ENCODE data around the gene BCAN.
A peak's percentile ranks its signal among the peaks of the same experiment; 100 is the strongest.
"Not testable (repeated sequence)": the region's sequence is repeated elsewhere in the genome, so short reads cannot be mapped to it uniquely, and the experiment has no call there.

Gene BCAN

GRCh38 chr1:156641761-156642264 is at the start of gene BCAN:
Gene BCAN (plus strand): TSS chr1:156642117. CDS start chr1:156646055, 3,938 bp downstream.
- DNase-seq (ENCODE audit: low spot score) = peak; percentile 58

- no peak for DNase-seq (ENCODE audit: low spot score)
Measured at GRCh38 chr1:156592158-156592909, 49.6 kb upstream of the BCAN start.

GRCh38 chr1:156592910-156593660 is 48.8 kb upstream of the BCAN start:
- no peak for DNase-seq (ENCODE audit: low spot score)

GRCh38 chr1:156593661-156593989 is 48.3 kb upstream of the BCAN start:
- DNase-seq (ENCODE audit: low spot score) = no peak

GRCh38 chr1:156594190-156594589 is 47.7 kb upstream of the BCAN start:
- DNase-seq (ENCODE audit: low spot score) = no peak

- DNase-seq (ENCODE audit: low spot score) = no peak
Measured at GRCh38 chr1:156595016-156595415, 46.9 kb upstream of the BCAN start.

- no peak for DNase-seq (ENCODE audit: low spot score)
Measured at GRCh38 chr1:156596426-156596825, 45.5 kb upstream of the BCAN start.

- DNase-seq (ENCODE audit: low spot score) = no peak
Measured at GRCh38 chr1:156598125-156598524, 43.8 kb upstream of the BCAN start.

GRCh38 chr1:156598731-156599432 is 43.0 kb upstream of the BCAN start:
- no peak for DNase-seq (ENCODE audit: low spot score)

GRCh38 chr1:156599811-156600210 is 42.1 kb upstream of the BCAN start:
- DNase-seq (ENCODE audit: low spot score) = no peak

- no peak for DNase-seq (ENCODE audit: low spot score)
Measured at GRCh38 chr1:156600733-156601121, 41.2 kb upstream of the BCAN start.

GRCh38 chr1:156601122-156601830 is 40.6 kb upstream of the BCAN start, which contains the start of gene GPATCH4:
Gene GPATCH4 (minus strand): TSS chr1:156601479.
- peak; percentile 97 for DNase-seq (ENCODE audit: low spot score)

- DNase-seq (ENCODE audit: low spot score) = no peak
Measured at GRCh38 chr1:156601892-156602291, 40.0 kb upstream of the BCAN start.

- DNase-seq (ENCODE audit: low spot score) = no peak
Measured at GRCh38 chr1:156602557-156602993, 39.3 kb upstream of the BCAN start.

GRCh38 chr1:156607344-156607743 is 34.6 kb upstream of the BCAN start:
- DNase-seq (ENCODE audit: low spot score) = not testable (repeated sequence)

GRCh38 chr1:156608036-156608674 is 33.8 kb upstream of the BCAN start:
- peak; percentile 96 for DNase-seq (ENCODE audit: low spot score)

- peak; percentile 50 for DNase-seq (ENCODE audit: low spot score)
Measured at GRCh38 chr1:156608981-156609380, 32.9 kb upstream of the BCAN start.

- DNase-seq (ENCODE audit: low spot score) = not testable (repeated sequence)
Measured at GRCh38 chr1:156610072-156610471, 31.8 kb upstream of the BCAN start.

GRCh38 chr1:156612666-156613065 is 29.3 kb upstream of the BCAN start:
- no peak for DNase-seq (ENCODE audit: low spot score)

- DNase-seq (ENCODE audit: low spot score) = no peak
Measured at GRCh38 chr1:156615946-156616345, 26.0 kb upstream of the BCAN start.

GRCh38 chr1:156616463-156616862 is 25.5 kb upstream of the BCAN start:
- no peak for DNase-seq (ENCODE audit: low spot score)
